ENCODE data around the gene GTPBP3.

GTPBP3 gene

DNA sequence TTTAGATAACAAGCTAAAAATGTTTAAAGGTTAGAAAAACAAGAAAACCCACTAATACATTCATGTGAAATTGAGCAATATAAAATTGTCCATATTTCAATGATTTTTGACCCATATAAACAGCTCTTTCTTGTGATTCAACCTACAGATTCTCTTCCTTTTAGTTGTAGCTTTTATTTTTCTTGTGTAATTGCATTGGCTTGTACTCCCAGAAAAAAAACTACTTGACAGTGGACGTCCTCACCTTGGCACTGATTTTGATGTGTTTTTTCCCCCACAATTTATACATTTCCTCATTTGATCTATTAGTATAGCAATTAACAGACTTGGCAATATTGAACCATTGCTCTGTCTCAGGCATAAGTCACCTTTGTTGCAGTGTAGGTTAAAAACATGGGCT lies 51.9 kb downstream of the GTPBP3 start:
- DNase-seq = no peak

DNA sequence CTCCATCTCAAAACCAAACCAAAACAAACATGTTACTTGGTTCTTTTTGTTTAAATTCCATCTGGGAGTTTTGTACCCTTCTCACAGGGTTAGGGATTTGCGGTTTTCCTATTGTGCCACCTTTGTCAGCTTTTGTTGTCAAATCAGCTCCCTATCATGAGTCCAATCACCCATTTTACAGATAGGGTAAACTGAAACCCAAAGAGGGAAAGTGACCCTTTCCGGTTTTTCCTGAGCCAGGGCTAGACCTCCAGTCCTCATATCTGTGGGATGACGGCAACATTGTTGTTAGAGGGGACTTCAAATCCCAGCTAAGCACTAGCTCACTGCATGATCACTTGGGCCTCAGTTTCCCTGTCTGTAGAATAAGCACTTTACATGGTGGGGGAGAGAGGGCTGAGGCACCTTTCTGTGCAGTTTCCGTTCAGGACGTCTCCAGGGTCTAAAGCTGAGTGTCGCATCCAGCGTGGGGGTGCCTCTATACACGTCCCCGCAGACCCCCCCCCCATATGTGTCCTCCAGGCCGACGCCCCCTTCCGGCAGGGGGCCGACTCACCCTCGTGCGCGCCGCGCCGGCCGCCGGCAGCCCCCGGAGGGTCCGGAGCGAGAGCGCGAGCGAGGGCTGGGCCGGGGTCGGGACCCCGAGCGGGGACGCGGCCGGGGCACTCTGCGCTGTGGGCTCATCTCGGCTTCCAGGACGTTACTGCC lies 52.8 kb downstream of the GTPBP3 start:
- no peak for DNase-seq

DNA sequence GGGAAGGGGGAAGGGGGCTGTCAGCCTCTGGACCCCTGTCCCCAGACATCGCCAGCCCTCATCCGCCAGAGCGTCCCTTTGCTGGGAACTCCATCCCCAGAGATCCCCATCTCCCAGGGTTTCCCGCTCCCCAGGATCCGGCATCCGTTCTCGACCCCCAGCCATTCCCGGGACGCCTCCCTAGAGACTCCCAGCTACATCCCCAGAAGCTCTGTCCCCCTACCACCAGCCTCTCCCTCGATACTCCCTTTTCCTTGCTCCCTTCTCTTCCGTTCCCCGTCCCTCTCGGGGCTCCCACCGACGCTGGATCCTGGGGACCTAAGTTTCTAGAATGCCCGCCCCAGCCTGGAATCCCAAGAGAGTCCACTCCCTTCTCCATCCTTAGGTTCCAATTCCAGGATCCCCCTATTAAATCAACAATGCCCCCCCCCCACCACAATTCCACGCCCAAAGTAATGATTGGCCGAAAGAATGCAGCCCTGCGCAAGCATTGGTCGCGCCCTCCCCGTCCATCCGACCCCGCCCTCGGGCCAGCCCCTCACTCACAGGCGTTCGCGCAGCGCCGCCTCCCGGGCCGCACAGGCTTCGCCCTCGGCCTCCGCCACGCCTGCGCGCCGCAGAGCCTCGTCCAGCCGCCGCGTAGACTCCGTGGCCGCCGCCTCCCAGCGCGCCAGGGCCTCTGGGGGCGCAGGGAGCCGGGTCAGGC lies 53.5 kb downstream of the GTPBP3 start:
- DNase-seq = peak; percentile 84

DNA sequence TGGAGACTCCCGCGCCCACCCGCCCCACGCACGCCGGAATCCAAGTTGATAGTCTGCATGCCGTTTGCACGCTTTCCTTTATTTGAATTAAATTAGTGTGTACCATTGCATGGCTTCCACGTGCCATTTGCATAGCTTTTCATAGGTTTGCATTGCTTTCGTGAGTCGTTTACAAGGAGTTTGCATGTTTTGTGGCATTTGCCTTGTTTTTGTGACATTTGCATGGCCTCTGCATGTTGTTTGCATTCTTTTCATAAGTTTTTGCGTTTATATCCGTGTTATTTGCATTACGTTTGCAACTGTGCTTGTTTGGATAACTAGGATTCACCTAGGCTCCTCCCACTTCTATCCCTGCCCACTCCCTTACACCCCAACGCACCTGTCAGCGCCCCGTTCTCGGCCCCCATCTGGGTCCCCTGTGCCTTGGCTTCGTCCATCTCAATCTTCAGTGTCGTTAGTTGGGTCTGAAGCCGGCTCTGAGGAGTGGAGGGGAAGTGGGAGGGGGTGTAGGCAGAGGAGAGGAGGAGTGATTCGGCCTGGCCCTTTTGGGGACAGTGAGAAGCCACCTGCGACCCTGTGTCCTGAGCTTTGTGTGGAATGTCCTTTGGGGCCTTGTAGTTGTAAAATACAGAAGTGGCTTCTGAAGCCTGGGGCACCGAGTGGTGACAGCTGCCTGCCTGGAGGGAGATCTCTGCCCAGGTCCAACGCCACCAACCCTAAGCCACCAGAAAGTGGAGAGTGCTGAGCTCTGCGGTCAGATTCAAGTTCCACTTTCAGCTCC lies 54.2 kb downstream of the GTPBP3 start:
- DNase-seq = no peak

Data from T-helper 9 cell (primary cell).